Uterus (tissue), 2 donors: Measurements from ENCODE around the gene C5AR2.

ENCODE experiments used
- CTCF ChIP-seq, 4 experiments: fragments of 200-600 bp in 2 of 4; fragments of 450-650 bp in 2 of 4; sonication (generic) in 2 of 4; IDR thresholded peaks; one replicate each; pipeline ENCODE4 v1.5.1; 2016 to 2019; ENCODE audit warnings: antibody characterized with exemption in 4 of 4, mild to moderate bottlenecking in 2 of 4, moderate library complexity in 1 of 4
- POLR2A ChIP-seq, 2 donors: fragments of 450-650 bp; IDR thresholded peaks; one replicate each; pipeline ENCODE4 v1.6.1; 2016; ENCODE audit warnings: antibody characterized with exemption in 2 of 2, mild to moderate bottlenecking in 1 of 2, moderate library complexity in 1 of 2

DNA sequence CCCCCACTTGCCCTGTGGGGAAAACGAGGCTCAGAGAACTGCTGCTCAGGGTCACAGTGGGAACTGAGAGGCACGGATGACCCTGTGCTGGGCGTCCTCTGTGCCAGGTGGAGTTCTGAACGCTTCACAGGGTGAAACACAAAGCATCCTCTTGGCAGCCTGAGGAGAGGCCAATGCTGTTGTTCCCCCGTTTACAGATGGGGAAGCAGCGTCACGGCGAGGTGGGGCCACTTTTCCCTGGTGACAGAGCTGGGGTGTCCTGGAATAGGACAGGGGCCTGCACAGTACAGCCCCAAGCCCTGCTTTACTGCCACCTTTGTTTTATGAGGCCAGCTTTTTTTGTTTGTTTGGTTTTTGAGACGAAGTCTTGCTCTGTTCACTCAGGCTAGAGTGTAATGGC lies 39.3 kb downstream of the C5AR2 start:
- no peak for TF ChIP-seq CTCF (IDR thresholded peaks at IDR 0.05)
- no peak for TF ChIP-seq POLR2A (IDR thresholded peaks at IDR 0.05)
